ENCODE data around the gene TPSD1.
"Not testable (repeated sequence)": the region's sequence is repeated elsewhere in the genome, so short reads cannot be mapped to it uniquely, and the experiment has no call there.

Gene TPSD1

GRCh38 chr16:1295465-1295864 lies 39.6 kb downstream of the TPSD1 start:
- H3K27ac ChIP-seq (ENCODE audit: insufficient read depth in 1 of 2, low read depth in 1 of 2, low read length in 2 of 2, poor library complexity in 1 of 2, severe bottlenecking in 2 of 2), result no peak overlapping the region
- ChIA-PET POLR2A (interaction anchor here (1.0 kb wide), 1 partner anchor 11 kb away, joined by 3 read pairs; no protein-coding TSS in a partner anchor), CTCF (interaction anchor here (0.6 to 1.1 kb wide), 2 partner anchors 9 to 554 kb away, joined by 4 read pairs; no protein-coding TSS in a partner anchor)
- 89% methylated on average over 5 of the region's 5 CpGs for WGBS (ENCODE audit: insufficient coverage)
- H3K4me3 ChIP-seq (ENCODE audit: control insufficient read depth in 1 of 7, extremely low read depth in 1 of 7, insufficient read depth in 4 of 7, low read depth in 2 of 7, low read length in 6 of 7), result no peak overlapping the region
- peaks cover 0 to 9% (median 8%) of the 10 kb centered on the region in 4 experiments for H3K4me1 ChIP-seq (ENCODE audit: control extremely low read depth in 1 of 4, control insufficient read depth in 4 of 4, insufficient read depth in 4 of 4, low read length in 3 of 4)
- DNase-seq, result no peak
- H3K9me3 ChIP-seq (ENCODE audit: control extremely low read depth in 1 of 5, control insufficient read depth in 4 of 5, insufficient read depth in 2 of 5, low read depth in 1 of 5, low read length in 4 of 5), result no peaks in the 10 kb centered on the region
- H3K27me3 ChIP-seq (replicated peaks in 2 of 5; ENCODE audit: control insufficient read depth in 4 of 5, insufficient read depth in 5 of 5, low read length in 4 of 5), result peaks cover 0 to 39% (median 14%) of the 10 kb centered on the region in 5 experiments
- no peaks in the 10 kb centered on the region for H3K36me3 ChIP-seq (ENCODE audit: control insufficient read depth in 4 of 4, insufficient read depth in 4 of 4, low read length in 3 of 4)

GRCh38 chr16:1296688-1297017 lies 40.8 kb downstream of the TPSD1 start:
- DNase-seq; CTCF ChIA-PET; H3K27ac ChIP-seq (ENCODE audit: insufficient read depth in 1 of 2, low read depth in 1 of 2, low read length in 2 of 2, poor library complexity in 1 of 2, severe bottlenecking in 2 of 2); H3K4me3 ChIP-seq (ENCODE audit: control insufficient read depth in 1 of 7, extremely low read depth in 1 of 7, insufficient read depth in 4 of 7, low read depth in 2 of 7, low read length in 6 of 7); H3K36me3 ChIP-seq (ENCODE audit: control insufficient read depth in 4 of 4, insufficient read depth in 4 of 4, low read length in 3 of 4); H3K9me3 ChIP-seq (ENCODE audit: control extremely low read depth in 1 of 5, control insufficient read depth in 4 of 5, insufficient read depth in 2 of 5, low read depth in 1 of 5, low read length in 4 of 5): not testable (repeated sequence)
- H3K4me1 ChIP-seq (ENCODE audit: control extremely low read depth in 1 of 4, control insufficient read depth in 4 of 4, insufficient read depth in 4 of 4, low read length in 3 of 4), result peaks cover 0 to 16% (median 13%) of the 10 kb centered on the region in 4 experiments
- WGBS (ENCODE audit: insufficient coverage), result 100% methylated on average over 4 of the region's 8 CpGs
- POLR2A ChIA-PET, result interaction anchor here (1.0 kb wide), 1 partner anchor 12 kb away, joined by 3 read pairs; no protein-coding TSS in a partner anchor
- peaks cover 0 to 27% (median 4%) of the 10 kb centered on the region in 5 experiments for H3K27me3 ChIP-seq (replicated peaks in 2 of 5; ENCODE audit: control insufficient read depth in 4 of 5, insufficient read depth in 5 of 5, low read length in 4 of 5)

GRCh38 chr16:1297018-1297696 lies 41.3 kb downstream of the TPSD1 start:
- POLR2A ChIA-PET, result no interaction called here
- peak in 1 of 3 donors; percentile 33 for DNase-seq
- H3K27me3 ChIP-seq (replicated peaks in 2 of 5; ENCODE audit: control insufficient read depth in 4 of 5, insufficient read depth in 5 of 5, low read length in 4 of 5), result peaks cover 0 to 23% (median 0%) of the 10 kb centered on the region in 5 experiments
- peak overlapping the region in 1 of 2 experiments; percentile 49 for H3K27ac ChIP-seq (ENCODE audit: insufficient read depth in 1 of 2, low read depth in 1 of 2, low read length in 2 of 2, poor library complexity in 1 of 2, severe bottlenecking in 2 of 2)
- H3K36me3 ChIP-seq (ENCODE audit: control insufficient read depth in 4 of 4, insufficient read depth in 4 of 4, low read length in 3 of 4), result no peaks in the 10 kb centered on the region
- H3K4me3 ChIP-seq (ENCODE audit: control insufficient read depth in 1 of 7, extremely low read depth in 1 of 7, insufficient read depth in 4 of 7, low read depth in 2 of 7, low read length in 6 of 7), result no peak overlapping the region
- no peaks in the 10 kb centered on the region for H3K9me3 ChIP-seq (ENCODE audit: control extremely low read depth in 1 of 5, control insufficient read depth in 4 of 5, insufficient read depth in 2 of 5, low read depth in 1 of 5, low read length in 4 of 5)
- H3K4me1 ChIP-seq (ENCODE audit: control extremely low read depth in 1 of 4, control insufficient read depth in 4 of 4, insufficient read depth in 4 of 4, low read length in 3 of 4), result peaks cover 0 to 16% (median 13%) of the 10 kb centered on the region in 4 experiments
- 53% methylated on average over 5 of the region's 6 CpGs for WGBS (ENCODE audit: insufficient coverage)
- CTCF ChIA-PET, result no interaction called here

GRCh38 chr16:1298406-1298805 lies 42.5 kb downstream of the TPSD1 start:
- Histone ChIP-seq H3K27ac (ENCODE audit: insufficient read depth in 1 of 2, low read depth in 1 of 2, low read length in 2 of 2, poor library complexity in 1 of 2, severe bottlenecking in 2 of 2) (no peak overlapping the region), H3K9me3 (ENCODE audit: control extremely low read depth in 1 of 5, control insufficient read depth in 4 of 5, insufficient read depth in 2 of 5, low read depth in 1 of 5, low read length in 4 of 5) (no peaks in the 10 kb centered on the region), H3K4me3 (ENCODE audit: control insufficient read depth in 1 of 7, extremely low read depth in 1 of 7, insufficient read depth in 4 of 7, low read depth in 2 of 7, low read length in 6 of 7) (no peak overlapping the region), H3K4me1 (ENCODE audit: control extremely low read depth in 1 of 4, control insufficient read depth in 4 of 4, insufficient read depth in 4 of 4, low read length in 3 of 4) (peaks cover 0 to 16% (median 13%) of the 10 kb centered on the region in 4 experiments), H3K36me3 (ENCODE audit: control insufficient read depth in 4 of 4, insufficient read depth in 4 of 4, low read length in 3 of 4) (no peaks in the 10 kb centered on the region), H3K27me3 (replicated peaks in 2 of 5; ENCODE audit: control insufficient read depth in 4 of 5, insufficient read depth in 5 of 5, low read length in 4 of 5) (peaks cover 0 to 17% (median 0%) of the 10 kb centered on the region in 5 experiments)
- ChIA-PET POLR2A (no interaction called here), CTCF (no interaction called here)
- 96% methylated on average over 11 of the region's 14 CpGs for WGBS (ENCODE audit: insufficient coverage)
- DNase-seq, result no peak

GRCh38 chr16:1299012-1299867 lies 43.4 kb downstream of the TPSD1 start:
- 90% methylated on average over 24 of the region's 31 CpGs for WGBS (ENCODE audit: insufficient coverage)
- Histone ChIP-seq H3K27me3 (replicated peaks in 2 of 5; ENCODE audit: control insufficient read depth in 4 of 5, insufficient read depth in 5 of 5, low read length in 4 of 5) (peaks cover 0 to 13% (median 0%) of the 10 kb centered on the region in 5 experiments), H3K9me3 (ENCODE audit: control extremely low read depth in 1 of 5, control insufficient read depth in 4 of 5, insufficient read depth in 2 of 5, low read depth in 1 of 5, low read length in 4 of 5) (no peaks in the 10 kb centered on the region), H3K4me3 (ENCODE audit: control insufficient read depth in 1 of 7, extremely low read depth in 1 of 7, insufficient read depth in 4 of 7, low read depth in 2 of 7, low read length in 6 of 7) (no peak overlapping the region), H3K27ac (ENCODE audit: insufficient read depth in 1 of 2, low read depth in 1 of 2, low read length in 2 of 2, poor library complexity in 1 of 2, severe bottlenecking in 2 of 2) (peak overlapping the region in 1 of 2 experiments; percentile 50), H3K36me3 (ENCODE audit: control insufficient read depth in 4 of 4, insufficient read depth in 4 of 4, low read length in 3 of 4) (no peaks in the 10 kb centered on the region), H3K4me1 (ENCODE audit: control extremely low read depth in 1 of 4, control insufficient read depth in 4 of 4, insufficient read depth in 4 of 4, low read length in 3 of 4) (peaks cover 0 to 21% (median 17%) of the 10 kb centered on the region in 4 experiments)
- ChIA-PET CTCF (interaction anchor here (1.0 to 1.4 kb wide), 2 partner anchors 9 to 39 kb away, joined by 4 to 11 read pairs; no protein-coding TSS in a partner anchor), POLR2A (no interaction called here)
- DNase-seq, result no peak

- Histone ChIP-seq H3K27ac (ENCODE audit: insufficient read depth in 1 of 2, low read depth in 1 of 2, low read length in 2 of 2, poor library complexity in 1 of 2, severe bottlenecking in 2 of 2) (no peak overlapping the region), H3K9me3 (ENCODE audit: control extremely low read depth in 1 of 5, control insufficient read depth in 4 of 5, insufficient read depth in 2 of 5, low read depth in 1 of 5, low read length in 4 of 5) (no peaks in the 10 kb centered on the region), H3K27me3 (replicated peaks in 2 of 5; ENCODE audit: control insufficient read depth in 4 of 5, insufficient read depth in 5 of 5, low read length in 4 of 5) (peaks cover 0 to 13% (median 0%) of the 10 kb centered on the region in 5 experiments), H3K36me3 (ENCODE audit: control insufficient read depth in 4 of 4, insufficient read depth in 4 of 4, low read length in 3 of 4) (no peaks in the 10 kb centered on the region), H3K4me3 (ENCODE audit: control insufficient read depth in 1 of 7, extremely low read depth in 1 of 7, insufficient read depth in 4 of 7, low read depth in 2 of 7, low read length in 6 of 7) (no peak overlapping the region), H3K4me1 (ENCODE audit: control extremely low read depth in 1 of 4, control insufficient read depth in 4 of 4, insufficient read depth in 4 of 4, low read length in 3 of 4) (peaks cover 0 to 21% (median 17%) of the 10 kb centered on the region in 4 experiments)
- CTCF ChIA-PET, result interaction anchor here (1.0 to 1.4 kb wide), 2 partner anchors 10 to 38 kb away, joined by 4 to 11 read pairs; no protein-coding TSS in a partner anchor
- POLR2A ChIA-PET, result interaction anchor here (0.7 kb wide), 1 partner anchor 16 kb away, joined by 3 read pairs; no protein-coding TSS in a partner anchor
- DNase-seq, result no peak
- 93% methylated on average over 12 of the region's 12 CpGs for WGBS (ENCODE audit: insufficient coverage)
Measured at GRCh38 chr16:1299868-1300203, 44.0 kb downstream of the TPSD1 start.

All from common myeloid progenitor, CD34-positive (primary cell).